WTC11 (cell line): Measurements from ENCODE around the gene VKORC1.

ENCODE experiments used
- ATF6 ChIP-seq: sonication (generic); formaldehyde crosslinking; IDR thresholded peaks from 2 replicates; pipeline ENCODE4 v1.8.1; 2023; ENCODE audit warnings: mild to moderate bottlenecking, missing genetic modification reagents
- CREB1 ChIP-seq: sonication (generic); formaldehyde crosslinking; IDR thresholded peaks from 2 replicates; pipeline ENCODE4 v1.8.0; 2023; ENCODE audit warnings: mild to moderate bottlenecking, missing genetic modification reagents
- CREM ChIP-seq: sonication (generic); formaldehyde crosslinking; IDR thresholded peaks from 2 replicates; pipeline ENCODE4 v1.8.1; 2022; ENCODE audit warnings: mild to moderate bottlenecking, missing genetic modification reagents, moderate library complexity
- CTCF ChIP-seq: fragments of 200-600 bp; IDR thresholded peaks from 2 replicates; pipeline ENCODE4 v1.8.0; 2022; ENCODE audit warnings: antibody characterized with exemption
- E2F4 ChIP-seq: sonication (generic); formaldehyde crosslinking; IDR thresholded peaks from 2 replicates; pipeline ENCODE4 v1.8.1; 2022; ENCODE audit warnings: low read depth, mild to moderate bottlenecking, moderate library complexity, missing genetic modification reagents, borderline replicate concordance
- ESRRA ChIP-seq: sonication (generic); formaldehyde crosslinking; IDR thresholded peaks from 2 replicates; pipeline ENCODE4 v1.8.1; 2022; ENCODE audit warnings: mild to moderate bottlenecking, missing genetic modification reagents, borderline replicate concordance
- FOXJ3 ChIP-seq: sonication (generic); formaldehyde crosslinking; IDR thresholded peaks from 2 replicates; pipeline ENCODE4 v1.9.0; 2021; ENCODE audit warnings: missing genetic modification reagents, mild to moderate bottlenecking, borderline replicate concordance
- FOXP1 ChIP-seq: sonication (generic); formaldehyde crosslinking; IDR thresholded peaks from 2 replicates; pipeline ENCODE4 v1.8.0; 2022; ENCODE audit warnings: missing genetic modification reagents, mild to moderate bottlenecking, moderate library complexity, borderline replicate concordance
- GABPB1 ChIP-seq: sonication (generic); formaldehyde crosslinking; IDR thresholded peaks from 2 replicates; pipeline ENCODE4 v1.8.1; 2023; ENCODE audit warnings: mild to moderate bottlenecking, missing genetic modification reagents
- IRF1 ChIP-seq: sonication (generic); formaldehyde crosslinking; IDR thresholded peaks from 2 replicates; pipeline ENCODE4 v1.8.0; 2023; ENCODE audit warnings: missing genetic modification reagents
- KAT7 ChIP-seq: sonication (generic); formaldehyde crosslinking; IDR thresholded peaks from 2 replicates; pipeline ENCODE4 v1.8.1; 2023; ENCODE audit warnings: missing genetic modification reagents, mild to moderate bottlenecking, borderline replicate concordance
- MAX ChIP-seq: sonication (generic); formaldehyde crosslinking; IDR thresholded peaks from 2 replicates; pipeline ENCODE4 v1.8.0; 2022; ENCODE audit warnings: mild to moderate bottlenecking, missing genetic modification reagents
- TCF7 ChIP-seq: sonication (generic); formaldehyde crosslinking; IDR thresholded peaks from 2 replicates; pipeline ENCODE4 v1.8.0; 2022; ENCODE audit warnings: mild to moderate bottlenecking, low read depth, missing genetic modification reagents, moderate library complexity
- USF2 ChIP-seq: sonication (generic); formaldehyde crosslinking; IDR thresholded peaks from 2 replicates; pipeline ENCODE4 v1.8.1; 2023; ENCODE audit warnings: mild to moderate bottlenecking, missing genetic modification reagents, moderate library complexity

- no peak for TF ChIP-seq FOXJ3
- TF ChIP-seq CTCF: no peak
- TF ChIP-seq IRF1: no peak
- TF ChIP-seq ATF6 (CRISPR knock-in tag): no peak
- 0 out of 2 replicates have a peak, but pooled peaks have one; percentile 17 for TF ChIP-seq USF2 (CRISPR knock-in tag)
- no peak for TF ChIP-seq CREB1 (CRISPR knock-in tag)
- peak; percentile 74; the same call in 1 of the 2 replicates for TF ChIP-seq ESRRA
- TF ChIP-seq TCF7 (CRISPR knock-in tag): no peak
- peak; percentile 58 for TF ChIP-seq GABPB1 (CRISPR knock-in tag)
- TF ChIP-seq FOXP1 (CRISPR knock-in tag): peak; percentile 65; the same call in 1 of the 2 replicates
- no peak for TF ChIP-seq KAT7 (CRISPR knock-in tag)
- no peak for TF ChIP-seq E2F4
- TF ChIP-seq MAX (CRISPR knock-in tag): peak; percentile 44; the same call in 1 of the 2 replicates
- TF ChIP-seq CREM (CRISPR knock-in tag): peak; percentile 76; the same call in 1 of the 2 replicates
Measured at GRCh38 chr16:31108035-31108793, 13.6 kb upstream of the VKORC1 start, which contains the start of gene BCKDK.
